GM18870 (cell line): ENCODE results near the gene KCNQ2.

Source experiments
- ATAC-seq: cut with Tn5 transposase; IDR thresholded peaks from one replicate; pipeline ENCODE4 v1.9.1; 2021; ENCODE audit warnings: moderate library complexity; ENCODE audit not compliant: unreplicated experiment

The KCNQ2 gene

GRCh38 chr20:63439866-63440265 lies 32.6 kb downstream of the KCNQ2 start:
- no peak for ATAC-seq

- no peak for ATAC-seq
Observed at GRCh38 chr20:63438121-63438520, 34.3 kb downstream of the KCNQ2 start.

GRCh38 chr20:63435552-63435951 lies 36.9 kb downstream of the KCNQ2 start:
- no peak for ATAC-seq

- no peak for ATAC-seq
Observed at GRCh38 chr20:63434599-63435378, 37.7 kb downstream of the KCNQ2 start.

GRCh38 chr20:63433756-63434531 lies 38.5 kb downstream of the KCNQ2 start:
- no peak for ATAC-seq

GRCh38 chr20:63433351-63433750 lies 39.1 kb downstream of the KCNQ2 start:
- no peak for ATAC-seq

- no peak for ATAC-seq
Observed at GRCh38 chr20:63432577-63433325, 39.7 kb downstream of the KCNQ2 start.

GRCh38 chr20:63431944-63432343 lies 40.5 kb downstream of the KCNQ2 start:
- ATAC-seq, result no peak

GRCh38 chr20:63430891-63431290 lies 41.6 kb downstream of the KCNQ2 start:
- ATAC-seq, result no peak

GRCh38 chr20:63429992-63430391 lies 42.5 kb downstream of the KCNQ2 start:
- ATAC-seq, result no peak

- ATAC-seq, result no peak
Observed at GRCh38 chr20:63428906-63429575, 43.4 kb downstream of the KCNQ2 start.

- no peak for ATAC-seq
Observed at GRCh38 chr20:63427724-63428330, 44.6 kb downstream of the KCNQ2 start.

GRCh38 chr20:63427206-63427605 lies 45.2 kb downstream of the KCNQ2 start:
- ATAC-seq, result no peak

GRCh38 chr20:63425846-63426485 lies 46.5 kb downstream of the KCNQ2 start:
- ATAC-seq, result no peak

GRCh38 chr20:63424613-63425012 lies 47.8 kb downstream of the KCNQ2 start:
- no peak for ATAC-seq

- ATAC-seq, result no peak
Observed at GRCh38 chr20:63423751-63424150, 48.7 kb downstream of the KCNQ2 start.

- no peak for ATAC-seq
Observed at GRCh38 chr20:63422653-63423052, 49.8 kb downstream of the KCNQ2 start.

GRCh38 chr20:63421913-63422312 lies 50.5 kb downstream of the KCNQ2 start:
- no peak for ATAC-seq

- ATAC-seq, result no peak
Observed at GRCh38 chr20:63421094-63421692, 51.3 kb downstream of the KCNQ2 start.
